SH-SY5Y (cell line): ENCODE measurements around the gene EDDM3A.

ENCODE experiments used
- GATA2 ChIP-seq: IDR thresholded peaks from 2 replicates; pipeline ENCODE4 v1.6.1; 2011; ENCODE audit warnings: mild to moderate bottlenecking, low read depth, low read length
- GATA3 ChIP-seq: IDR thresholded peaks from 2 replicates; pipeline ENCODE4 v1.6.1; 2011; ENCODE audit warnings: low read depth, mild to moderate bottlenecking, low read length, moderate library complexity

The EDDM3A gene

GRCh38 chr14:20745571-20746358, at the start of gene EDDM3A:
Gene EDDM3A, plus strand, starts transcription at chr14:20745887. Its CDS starts 1,694 bp downstream, at chr14:20747581.
- TF ChIP-seq GATA2 (no peak), GATA3 (no peak)

GRCh38 chr14:20696764-20697163, 48.9 kb upstream of the EDDM3A start:
- no peak for TF ChIP-seq GATA2
- no peak for TF ChIP-seq GATA3

GRCh38 chr14:20697273-20698017, 48.2 kb upstream of the EDDM3A start:
- TF ChIP-seq GATA2 (peak; percentile 60), GATA3 (no peak)

GRCh38 chr14:20698018-20698329, 47.7 kb upstream of the EDDM3A start:
- TF ChIP-seq GATA3: no peak
- TF ChIP-seq GATA2: no peak

- TF ChIP-seq GATA2 (no peak), GATA3 (no peak)
Observed at GRCh38 chr14:20698934-20699333, 46.8 kb upstream of the EDDM3A start.

- TF ChIP-seq GATA3 (no peak), GATA2 (no peak)
Observed at GRCh38 chr14:20699931-20700330, 45.8 kb upstream of the EDDM3A start.

- no peak for TF ChIP-seq GATA3
- TF ChIP-seq GATA2: no peak
Observed at GRCh38 chr14:20706657-20707355, 38.9 kb upstream of the EDDM3A start.

- TF ChIP-seq GATA3: no peak
- TF ChIP-seq GATA2: no peak
Observed at GRCh38 chr14:20707622-20708021, 38.1 kb upstream of the EDDM3A start.

GRCh38 chr14:20711261-20711660, 34.4 kb upstream of the EDDM3A start:
- TF ChIP-seq GATA3 (no peak), GATA2 (no peak)

GRCh38 chr14:20711685-20712084, 34.0 kb upstream of the EDDM3A start:
- TF ChIP-seq GATA2 (no peak), GATA3 (no peak)

- TF ChIP-seq GATA2: no peak
- no peak for TF ChIP-seq GATA3
Observed at GRCh38 chr14:20712904-20713303, 32.8 kb upstream of the EDDM3A start.

- TF ChIP-seq GATA2 (no peak), GATA3 (no peak)
Observed at GRCh38 chr14:20714593-20715250, 31.0 kb upstream of the EDDM3A start.

- TF ChIP-seq GATA3: no peak
- no peak for TF ChIP-seq GATA2
Observed at GRCh38 chr14:20719777-20720176, 25.9 kb upstream of the EDDM3A start.

GRCh38 chr14:20720741-20721140, 24.9 kb upstream of the EDDM3A start:
- no peak for TF ChIP-seq GATA3
- no peak for TF ChIP-seq GATA2

- TF ChIP-seq GATA2 (no peak), GATA3 (no peak)
Observed at GRCh38 chr14:20722016-20722415, 23.7 kb upstream of the EDDM3A start.
